HG02642 (cell line): ENCODE measurements around the gene LDHAL6A.
"Not testable (repeated sequence)": the region's sequence is repeated elsewhere in the genome, so short reads cannot be mapped to it uniquely, and the experiment has no call there.

Experiments used
- ATAC-seq: cut with Tn5 transposase; IDR thresholded peaks from one replicate; pipeline ENCODE4 v1.9.1; 2021; ENCODE audit warnings: mild to moderate bottlenecking; ENCODE audit not compliant: unreplicated experiment, poor library complexity

LDHAL6A gene

GRCh38 chr11:18455686-18456372, at the start of gene LDHAL6A:
TSS of gene LDHAL6A (plus strand) at chr11:18455856. CDS start at chr11:18456681, 825 bp downstream.
- ATAC-seq: no peak

- not testable (repeated sequence) for ATAC-seq
Observed at GRCh38 chr11:18407400-18407799, 48.3 kb upstream of the LDHAL6A start.

GRCh38 chr11:18408558-18409291, 46.9 kb upstream of the LDHAL6A start:
- ATAC-seq: no peak

- ATAC-seq: no peak
Observed at GRCh38 chr11:18416459-18416858, 39.2 kb upstream of the LDHAL6A start.

- no peak for ATAC-seq
Observed at GRCh38 chr11:18419040-18419439, 36.6 kb upstream of the LDHAL6A start.

GRCh38 chr11:18420067-18420466, 35.6 kb upstream of the LDHAL6A start:
- ATAC-seq: no peak

GRCh38 chr11:18427240-18427639, 28.4 kb upstream of the LDHAL6A start:
- no peak for ATAC-seq

- ATAC-seq: no peak
Observed at GRCh38 chr11:18429332-18429731, 26.3 kb upstream of the LDHAL6A start.

- ATAC-seq: no peak
Observed at GRCh38 chr11:18438691-18439090, 17.0 kb upstream of the LDHAL6A start.

GRCh38 chr11:18449251-18449650, 6.4 kb upstream of the LDHAL6A start:
- ATAC-seq: no peak

GRCh38 chr11:18452927-18453326, 2.7 kb upstream of the LDHAL6A start:
- ATAC-seq: no peak

- ATAC-seq: no peak
Observed at GRCh38 chr11:18457450-18457849, 1.8 kb downstream of the LDHAL6A start.

- ATAC-seq: no peak
Observed at GRCh38 chr11:18459634-18460033, 4.0 kb downstream of the LDHAL6A start.

- no peak for ATAC-seq
Observed at GRCh38 chr11:18461909-18462308, 6.3 kb downstream of the LDHAL6A start.

GRCh38 chr11:18463439-18463838, 7.8 kb downstream of the LDHAL6A start:
- ATAC-seq: no peak

GRCh38 chr11:18466402-18466801, 10.7 kb downstream of the LDHAL6A start:
- ATAC-seq: no peak

GRCh38 chr11:18468059-18468458, 12.4 kb downstream of the LDHAL6A start:
- ATAC-seq: no peak

- no peak for ATAC-seq
Observed at GRCh38 chr11:18468961-18469360, 13.3 kb downstream of the LDHAL6A start.

- no peak for ATAC-seq
Observed at GRCh38 chr11:18471995-18472394, 16.3 kb downstream of the LDHAL6A start.

GRCh38 chr11:18472587-18472986, 16.9 kb downstream of the LDHAL6A start:
- ATAC-seq: no peak

- ATAC-seq: no peak
Observed at GRCh38 chr11:18479063-18479462, 23.4 kb downstream of the LDHAL6A start.
